ENCODE measurements around the gene GPHA2. TPM values are rescaled to one million over a fixed set of nuclear protein-coding genes. Genes with fewer than 3 reads are reported as not detected.

The GPHA2 gene
- polyA plus RNA-seq, 12 donors = 0.30 to 0.39 TPM; not detected in 10

- DNase-seq = no peak
Observed at GRCh38 chr11:64911142-64911541, 24.6 kb downstream of the GPHA2 start.

DNA sequence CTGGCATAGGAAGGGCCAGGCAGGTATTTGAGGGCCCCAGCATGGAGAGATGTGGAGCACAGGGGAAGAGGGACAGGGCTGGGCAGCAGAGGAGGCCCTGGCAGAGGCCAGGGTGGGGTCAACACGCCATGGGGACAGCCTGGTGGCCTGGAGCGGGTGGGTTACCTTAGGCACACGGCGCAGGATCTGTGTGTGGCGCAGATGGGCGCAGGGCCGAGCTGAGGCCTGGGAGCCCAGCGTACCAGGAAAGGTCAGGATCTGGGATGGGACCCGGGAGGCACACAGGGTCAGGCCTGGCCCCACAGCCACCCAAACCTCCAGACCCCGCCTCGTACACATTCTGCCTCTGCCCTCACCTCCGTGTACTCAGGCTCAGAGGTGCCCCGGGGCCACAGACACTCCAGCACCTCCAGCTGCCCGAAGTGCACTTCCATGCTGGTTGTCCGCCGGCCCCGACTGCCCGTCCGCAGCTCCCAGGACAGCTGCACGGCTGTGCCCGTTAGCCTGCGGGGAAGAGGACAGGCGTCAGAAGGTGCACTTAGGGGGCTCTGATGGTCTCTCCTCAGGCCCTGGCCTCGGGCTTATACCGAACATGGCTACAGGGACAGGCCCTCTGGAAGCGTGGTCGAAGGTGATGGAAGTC is 25.1 kb downstream of the GPHA2 start:
- no peak for DNase-seq

DNA sequence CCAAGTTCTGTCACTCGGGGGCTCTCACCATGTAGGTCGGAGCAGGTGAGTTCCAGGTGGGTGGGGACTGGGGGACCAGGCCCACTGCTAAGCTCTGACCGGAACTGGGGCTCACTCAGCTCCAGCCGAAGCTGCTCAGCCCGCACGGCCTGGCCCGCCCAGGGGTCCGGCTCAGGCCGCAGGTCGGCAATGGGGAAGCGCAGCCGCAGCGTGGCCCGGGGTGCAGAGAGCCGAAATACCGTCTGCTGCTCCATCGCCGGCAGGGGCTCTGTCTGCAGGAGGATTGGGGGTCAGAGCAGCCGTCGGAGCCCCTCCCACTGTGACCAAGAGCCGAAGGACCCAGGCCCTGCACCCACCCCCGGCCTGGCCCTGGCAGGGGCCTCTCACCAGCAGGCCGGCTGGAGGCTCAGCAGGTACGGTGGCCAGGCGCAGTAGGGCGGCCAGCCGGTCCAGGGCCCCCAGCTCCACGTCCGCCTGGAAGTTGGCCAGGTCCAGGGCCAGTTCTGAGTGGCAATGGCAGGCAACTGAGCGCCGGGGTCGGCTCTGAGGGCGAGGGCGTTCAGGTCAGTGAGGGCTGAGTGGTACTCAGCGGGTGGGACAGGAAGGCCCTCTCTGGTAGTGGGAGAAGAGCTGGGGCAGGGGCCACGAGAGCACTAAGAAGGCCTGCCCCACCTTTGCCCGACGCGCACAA is 25.9 kb downstream of the GPHA2 start:
- DNase-seq = no peak

DNA sequence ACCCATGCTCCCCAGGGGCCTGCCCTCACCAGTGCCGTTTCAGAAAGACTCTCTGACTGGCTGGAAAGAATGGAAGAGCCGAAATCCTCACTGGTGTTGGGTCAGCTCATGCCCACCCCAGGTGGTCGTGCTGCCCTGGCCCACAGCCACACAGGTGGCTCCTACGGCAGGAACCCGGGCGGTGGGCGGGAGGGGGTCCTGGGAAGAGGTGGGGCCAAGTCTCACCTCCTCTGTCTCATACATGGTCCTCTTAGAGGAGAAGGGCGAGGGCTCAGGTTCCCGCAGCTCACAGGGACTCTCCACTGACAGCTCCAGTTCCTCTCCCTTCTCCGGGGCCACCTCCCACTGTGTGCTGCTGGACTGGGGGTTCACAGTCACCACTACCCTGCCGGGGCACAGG is 26.9 kb downstream of the GPHA2 start:
- DNase-seq = no peak

GRCh38 chr11:64906314-64906635 is 29.4 kb downstream of the GPHA2 start:
- no peak for DNase-seq

GRCh38 chr11:64905516-64906313 is 30.0 kb downstream of the GPHA2 start:
- no peak for DNase-seq

DNA sequence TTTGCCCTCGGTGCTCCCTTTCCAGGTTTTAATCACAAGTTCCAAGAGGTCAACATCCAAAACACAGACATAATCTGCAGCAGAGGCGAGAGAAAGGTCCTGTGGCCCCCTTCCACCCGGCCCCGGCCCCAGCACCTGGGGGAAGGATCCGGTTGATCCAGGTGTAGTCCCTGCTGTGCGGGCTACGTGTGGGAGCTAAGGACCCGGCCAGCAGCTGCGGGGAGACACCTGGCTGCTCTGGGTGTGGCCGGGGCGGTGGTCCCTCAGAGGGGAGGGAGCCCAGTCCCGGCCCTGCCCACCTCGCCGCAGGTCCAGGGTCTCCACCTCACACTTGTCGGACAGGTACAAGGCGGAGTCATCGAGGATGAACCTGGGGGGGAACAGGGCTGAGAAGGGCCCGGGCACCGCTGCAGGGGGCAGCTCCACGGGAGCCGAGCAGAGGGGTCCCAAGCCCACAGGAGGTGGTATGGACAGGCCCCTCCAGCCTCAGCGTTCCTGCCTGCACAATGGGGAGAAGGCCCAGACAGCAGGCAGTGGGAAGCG is 32.3 kb downstream of the GPHA2 start:
- DNase-seq = no peak

GRCh38 chr11:64902102-64902900 is 33.4 kb downstream of the GPHA2 start:
- no peak for DNase-seq

GRCh38 chr11:64900774-64901173 is 34.9 kb downstream of the GPHA2 start:
- DNase-seq = no peak

DNA sequence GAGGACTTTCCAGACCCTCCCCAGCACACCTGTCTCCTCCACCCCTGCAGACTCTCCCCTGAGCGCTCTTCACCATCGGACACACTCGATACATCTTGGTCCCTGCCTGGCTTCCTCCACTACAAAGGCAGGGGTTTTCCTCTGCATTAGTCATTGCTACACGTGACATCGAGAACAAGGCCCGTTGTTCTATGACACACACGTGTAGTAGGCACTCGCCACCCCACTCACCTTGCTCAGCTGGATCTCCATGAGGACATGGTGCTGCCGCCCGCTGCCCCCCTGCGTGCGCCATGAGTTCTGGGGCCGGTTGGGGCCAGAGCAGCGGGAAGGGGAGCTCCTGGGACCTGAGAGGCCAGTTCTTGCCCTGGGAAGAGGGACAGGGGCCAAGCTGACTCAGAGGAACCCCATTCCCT is 35.4 kb downstream of the GPHA2 start:
- DNase-seq = no peak

GRCh38 chr11:64898541-64898940 is 37.2 kb downstream of the GPHA2 start:
- no peak for DNase-seq

DNA sequence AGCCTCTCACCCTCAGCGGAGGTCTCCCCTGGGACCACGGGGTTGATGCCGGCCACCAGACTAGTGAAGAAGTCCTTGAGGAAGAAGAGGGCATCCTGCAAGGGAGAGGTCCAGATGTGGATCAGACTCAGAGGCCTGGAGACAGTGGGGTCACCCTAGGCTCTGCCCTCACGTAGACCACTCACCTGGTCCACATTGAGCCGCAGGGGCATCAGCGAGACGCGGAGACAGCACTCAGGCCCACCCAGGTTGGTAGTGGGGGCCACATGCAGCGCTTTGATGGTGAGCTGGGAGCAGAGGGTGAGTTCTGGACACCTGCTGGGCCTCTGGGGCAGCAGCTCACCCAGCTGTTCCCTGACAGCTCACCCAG is 37.6 kb downstream of the GPHA2 start:
- DNase-seq = no peak

GRCh38 chr11:64897381-64898075 is 38.2 kb downstream of the GPHA2 start:
- no peak for DNase-seq

GRCh38 chr11:64896448-64897022 is 39.2 kb downstream of the GPHA2 start:
- DNase-seq = no peak

- no peak for DNase-seq
Observed at GRCh38 chr11:64894812-64895452, 40.8 kb downstream of the GPHA2 start.

GRCh38 chr11:64894070-64894811 is 41.5 kb downstream of the GPHA2 start:
- DNase-seq = no peak

GRCh38 chr11:64893194-64894069 is 42.3 kb downstream of the GPHA2 start:
- DNase-seq = no peak

- no peak for DNase-seq
Observed at GRCh38 chr11:64892838-64893193, 42.9 kb downstream of the GPHA2 start.

GRCh38 chr11:64892411-64892831 is 43.3 kb downstream of the GPHA2 start:
- no peak for DNase-seq
